GM19324 (cell line): ENCODE data around the gene RND1.
A peak's percentile ranks its signal among the peaks of the same experiment; 100 is the strongest.
"Not testable (repeated sequence)": the region's sequence is repeated elsewhere in the genome, so short reads cannot be mapped to it uniquely, and the experiment has no call there.

Experiments
- ATAC-seq: cut with Tn5 transposase; IDR thresholded peaks from one replicate; pipeline ENCODE4 v1.9.1; 2021; ENCODE audit warnings: mild to moderate bottlenecking, moderate library complexity; ENCODE audit not compliant: unreplicated experiment, low FRiP score

Gene RND1

GRCh38 chr12:48869191-48869590 is 3.5 kb upstream of the RND1 start:
- no peak for ATAC-seq

DNA sequence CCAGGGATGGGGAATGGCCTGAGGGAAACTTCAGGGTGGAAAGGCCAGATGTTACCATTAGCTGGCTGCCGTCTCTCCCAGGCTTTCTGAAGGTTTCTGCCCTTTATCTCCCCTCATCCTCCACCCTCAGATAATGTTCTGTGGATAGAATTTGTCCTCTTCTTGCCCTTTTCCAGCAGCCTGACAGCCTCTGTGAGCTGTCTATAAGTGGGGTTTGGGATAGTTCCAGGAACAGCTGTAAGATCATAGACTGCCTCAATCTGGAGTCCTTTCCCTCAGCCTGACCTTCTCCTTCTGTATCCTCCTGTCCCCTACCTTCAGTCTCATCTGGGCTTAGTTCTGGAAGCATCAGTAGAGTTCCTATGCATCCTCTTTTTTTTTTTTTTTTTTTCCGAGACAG is 2.8 kb upstream of the RND1 start:
- ATAC-seq, result no peak

DNA sequence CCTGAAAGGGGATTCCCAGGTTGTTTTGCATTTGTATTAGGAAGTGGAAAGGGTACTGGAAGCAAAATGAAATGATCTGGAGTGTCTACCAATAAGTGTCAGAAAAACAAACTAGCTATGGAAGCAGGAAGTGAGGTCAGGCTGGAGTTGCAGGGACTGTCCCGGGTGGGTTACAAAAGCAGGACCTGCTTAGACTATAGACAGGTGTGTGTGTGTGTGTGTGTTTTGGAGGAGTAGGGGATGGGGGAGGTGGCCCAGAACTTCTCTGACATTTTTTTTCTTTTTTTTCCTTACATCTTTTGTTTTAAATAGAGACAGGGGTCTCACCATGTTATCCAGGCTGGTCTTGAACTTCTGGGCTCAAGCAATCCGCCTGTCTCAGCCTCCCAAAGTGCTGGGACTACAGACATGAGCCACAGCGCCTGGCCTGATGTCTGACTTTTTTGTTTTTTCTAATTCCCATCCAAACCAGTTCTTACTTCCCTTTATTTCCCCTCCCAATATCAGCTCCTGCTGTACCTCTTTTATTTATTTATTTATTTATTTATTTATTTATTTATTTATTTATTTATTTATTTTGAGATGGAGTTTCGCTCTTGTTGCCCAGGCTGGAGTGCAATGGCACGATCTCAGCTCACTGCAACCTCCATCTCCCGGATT is 512 bp upstream of the RND1 start:
- no peak for ATAC-seq

DNA sequence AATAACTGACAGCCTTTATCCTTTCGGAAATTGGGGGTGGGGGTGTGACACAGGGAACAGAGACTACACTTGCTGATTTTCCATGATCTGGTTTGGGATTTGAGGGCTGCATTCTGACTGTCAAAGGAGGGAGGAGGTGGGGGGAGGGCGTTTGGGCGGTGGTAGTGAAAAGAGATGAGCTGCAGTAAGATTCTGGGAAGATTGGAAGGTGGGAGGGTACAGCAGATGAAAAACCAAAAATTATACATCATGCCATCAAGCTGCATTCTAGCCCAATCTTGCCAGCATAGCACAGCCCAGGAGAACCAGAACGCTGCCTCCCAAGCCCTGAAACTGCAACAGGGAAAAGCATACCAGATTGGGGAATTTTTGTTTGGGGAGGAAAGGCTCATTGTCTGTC is 2.4 kb downstream of the RND1 start:
- ATAC-seq, result no peak

DNA sequence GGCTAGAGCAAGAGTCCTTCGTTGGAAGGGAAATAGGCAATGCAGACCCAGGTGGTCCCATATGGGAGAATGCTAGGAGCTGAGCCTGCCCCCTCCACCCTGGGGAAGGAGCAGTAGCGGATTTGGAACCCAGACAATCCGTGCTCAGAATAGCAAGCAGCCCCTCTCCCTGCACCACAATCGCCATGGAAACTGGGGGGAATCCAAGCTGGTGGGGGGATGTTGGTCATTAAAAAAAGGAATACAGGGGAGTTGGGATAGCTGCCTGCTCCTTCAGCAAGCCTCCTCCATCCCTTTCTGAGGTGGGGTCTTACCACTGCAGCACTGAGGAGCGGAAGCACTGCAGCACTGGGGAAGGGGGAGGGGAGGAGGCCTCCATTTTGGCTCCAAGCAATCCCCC is 2.9 kb downstream of the RND1 start:
- no peak for ATAC-seq

DNA sequence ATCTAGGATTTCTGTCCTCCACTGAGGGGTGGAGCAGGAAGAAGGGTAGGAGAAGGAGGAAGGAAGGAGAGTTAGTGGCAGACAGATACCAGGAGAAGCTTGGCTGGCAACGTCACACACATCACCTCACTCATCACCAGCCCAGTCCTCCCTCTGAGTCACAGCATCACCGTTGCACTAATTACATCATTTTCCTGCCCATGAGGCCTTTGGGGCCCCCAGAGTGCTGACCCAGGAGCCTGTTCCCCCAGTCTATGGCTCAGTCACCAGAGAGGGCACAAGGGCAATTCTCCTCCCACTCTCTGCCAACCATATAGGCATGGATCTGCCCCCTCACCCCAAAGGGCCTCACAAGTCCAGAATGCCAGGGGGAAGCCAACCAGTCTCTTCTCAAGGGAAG is 4.6 kb downstream of the RND1 start:
- ATAC-seq, result no peak

- not testable (repeated sequence) for ATAC-seq
Measured at GRCh38 chr12:48860236-48860635, 5.4 kb downstream of the RND1 start.

DNA sequence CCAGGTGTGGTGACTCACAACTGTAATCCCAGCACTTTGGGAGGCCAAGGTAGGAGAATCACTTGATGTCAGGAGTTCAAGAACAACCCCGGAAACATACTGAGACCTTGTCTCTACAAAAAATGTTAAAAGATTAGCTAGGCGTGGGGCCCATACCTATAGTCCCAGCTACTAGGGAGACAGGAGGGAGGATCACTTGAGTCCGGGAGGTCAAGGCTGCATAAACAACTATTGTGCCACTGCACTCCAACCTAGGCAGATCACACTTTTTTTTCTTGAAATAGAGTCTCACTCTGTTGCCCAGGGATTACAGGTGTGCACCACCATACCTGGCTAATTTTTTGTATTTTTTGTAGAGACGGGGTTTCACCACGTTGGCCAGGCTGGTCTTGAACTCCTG is 6.1 kb downstream of the RND1 start:
- no peak for ATAC-seq

GRCh38 chr12:48858043-48858442 is 7.6 kb downstream of the RND1 start:
- no peak for ATAC-seq

- no peak for ATAC-seq
Measured at GRCh38 chr12:48857278-48857994, 8.2 kb downstream of the RND1 start.

DNA sequence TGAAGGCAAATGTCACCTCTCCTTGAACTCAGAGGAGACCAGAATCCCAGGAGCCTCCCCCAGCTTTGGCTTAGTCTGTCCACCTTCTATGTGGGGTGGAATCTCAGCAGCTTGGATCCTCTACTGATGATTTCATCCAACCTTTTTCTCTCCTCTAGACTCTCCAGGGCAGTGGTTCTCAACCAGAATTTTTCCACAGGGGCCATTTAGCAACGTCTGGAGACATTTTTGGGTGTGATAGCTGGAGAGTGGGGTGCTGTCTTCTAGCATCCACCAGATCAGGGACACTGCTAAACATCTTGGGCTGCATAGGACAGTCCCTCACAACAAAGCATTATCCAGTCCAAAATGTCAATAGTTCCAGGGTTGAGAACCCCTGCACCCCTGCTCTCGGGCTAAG is 9.3 kb downstream of the RND1 start:
- ATAC-seq, result no peak

DNA sequence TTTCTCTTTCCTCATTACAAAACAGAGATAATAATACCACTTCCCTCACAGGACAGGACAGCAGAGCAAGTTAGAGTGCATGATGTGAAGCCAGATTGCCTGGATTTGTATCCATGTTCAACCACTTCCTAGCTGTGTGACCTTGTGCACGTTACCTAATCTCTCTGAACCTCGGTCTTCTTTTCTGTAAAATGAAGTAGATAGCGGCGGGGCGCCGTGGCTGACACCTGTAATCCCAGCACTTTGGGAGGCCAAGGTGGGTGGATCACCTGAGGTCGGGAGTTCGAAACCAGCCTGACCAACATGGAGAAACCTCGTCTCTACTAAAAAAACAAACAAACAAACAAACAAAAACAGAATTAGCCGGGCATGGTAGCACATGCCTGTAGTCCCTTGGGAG is 10.7 kb downstream of the RND1 start:
- not testable (repeated sequence) for ATAC-seq

DNA sequence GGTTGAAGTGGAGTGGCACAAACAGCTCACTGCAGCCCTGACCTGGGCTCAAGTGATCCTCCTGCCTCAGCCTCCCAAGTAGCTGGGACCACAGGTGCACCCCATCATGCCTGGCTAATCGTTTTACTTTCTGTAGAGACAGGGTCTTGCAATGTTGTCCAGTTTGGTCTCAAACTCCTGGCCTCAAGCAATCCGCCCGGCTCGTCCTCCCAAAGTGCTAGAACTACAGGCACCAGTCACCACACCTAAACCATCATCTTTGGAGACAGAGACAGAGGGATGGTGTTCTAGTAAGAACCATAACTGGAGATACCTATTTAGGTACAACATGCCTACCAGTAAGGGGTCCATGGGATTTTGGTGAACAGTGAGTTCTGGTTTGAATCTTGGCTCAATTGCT is 11.2 kb downstream of the RND1 start:
- no peak for ATAC-seq

- no peak for ATAC-seq
Measured at GRCh38 chr12:48852734-48853688, 12.7 kb downstream of the RND1 start.

DNA sequence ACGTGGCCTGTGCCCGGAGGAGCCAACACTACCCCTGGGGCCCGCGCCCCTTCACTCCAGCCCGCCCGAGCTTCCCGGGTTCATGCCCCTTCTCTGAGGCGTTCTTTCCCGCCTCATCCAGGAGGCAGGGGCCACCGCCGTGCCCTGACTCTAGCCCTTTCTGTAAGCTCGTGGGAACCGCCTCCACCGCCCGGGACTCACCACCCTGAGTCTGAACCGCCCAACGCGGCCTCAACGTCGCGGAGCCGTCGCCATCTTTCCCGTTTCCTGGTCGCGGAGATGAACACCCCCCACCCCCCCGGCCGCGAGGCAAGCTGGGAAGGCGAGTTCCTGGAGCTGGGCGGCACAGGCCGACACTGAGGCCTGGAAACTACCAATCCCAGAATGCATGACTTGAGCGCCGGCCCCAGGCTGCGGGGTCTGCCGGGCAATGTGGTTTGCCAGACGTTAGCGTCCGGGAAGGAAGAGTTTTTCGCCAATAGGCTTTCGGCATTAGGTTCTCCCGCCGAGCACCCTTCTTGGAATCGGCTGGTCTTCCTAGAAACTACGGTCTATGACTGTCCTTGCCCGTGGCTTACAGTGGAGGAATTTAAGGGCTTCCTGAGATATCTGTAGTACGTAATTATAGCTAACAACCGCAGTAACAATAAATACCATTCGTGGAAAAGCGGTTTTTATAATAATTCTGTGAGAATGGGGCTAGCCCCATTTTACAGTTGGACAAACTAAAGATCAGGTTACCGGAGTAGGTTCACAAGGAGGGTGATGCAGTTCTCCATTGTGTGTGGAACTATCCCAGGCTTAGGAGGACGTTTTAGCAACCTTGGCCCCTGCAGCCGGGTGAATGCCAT is 13.6 kb downstream of the RND1 start, which contains the start of gene DDX23:
Gene DDX23 (minus strand): TSS at position 281 of the 851 bp plus-strand sequence. CDS start 6,381 bp downstream, outside the sequence.
- peak; percentile 94 for ATAC-seq

DNA sequence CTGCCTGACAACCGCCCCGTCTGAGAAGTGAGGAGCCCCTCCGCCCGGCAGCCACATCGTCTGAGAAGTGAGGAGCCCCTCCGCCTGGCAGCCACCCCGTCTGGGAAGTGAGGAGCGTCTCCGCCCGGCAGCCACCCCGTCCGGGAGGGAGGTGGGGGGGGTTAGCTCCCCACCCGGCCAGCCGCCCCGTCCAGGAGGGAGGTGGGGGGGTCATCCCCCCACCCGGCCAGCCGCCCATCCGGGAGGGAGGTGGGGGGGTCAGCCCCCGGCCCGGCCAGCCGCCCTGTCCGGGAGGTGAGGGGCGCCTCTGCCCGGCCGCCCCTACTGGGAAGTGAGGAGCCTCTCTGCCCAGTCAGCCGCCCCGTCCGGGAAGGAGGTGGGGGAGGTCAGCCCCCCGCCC is 23.6 kb downstream of the RND1 start:
- not testable (repeated sequence) for ATAC-seq

DNA sequence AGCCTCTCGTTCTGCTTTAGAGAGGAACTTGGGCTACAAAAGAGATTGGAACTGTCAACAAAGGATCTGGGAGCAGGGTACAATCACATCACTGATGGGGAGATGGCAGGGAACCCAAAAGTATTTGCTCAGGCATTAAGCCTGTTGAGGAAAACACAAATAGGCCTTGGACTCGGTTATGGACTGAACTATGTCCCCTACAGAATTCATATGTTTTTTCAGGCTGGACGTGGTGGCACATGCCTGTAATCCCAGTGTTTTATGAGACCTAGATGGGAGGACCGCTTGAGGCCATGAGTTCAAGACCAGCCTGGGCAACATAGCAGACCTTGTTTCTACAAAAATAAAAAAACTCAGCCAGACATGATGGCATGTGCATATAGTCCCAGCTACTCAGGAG is 27.6 kb downstream of the RND1 start:
- no peak for ATAC-seq

- ATAC-seq, result no peak
Measured at GRCh38 chr12:48832321-48833060, 33.2 kb downstream of the RND1 start.

DNA sequence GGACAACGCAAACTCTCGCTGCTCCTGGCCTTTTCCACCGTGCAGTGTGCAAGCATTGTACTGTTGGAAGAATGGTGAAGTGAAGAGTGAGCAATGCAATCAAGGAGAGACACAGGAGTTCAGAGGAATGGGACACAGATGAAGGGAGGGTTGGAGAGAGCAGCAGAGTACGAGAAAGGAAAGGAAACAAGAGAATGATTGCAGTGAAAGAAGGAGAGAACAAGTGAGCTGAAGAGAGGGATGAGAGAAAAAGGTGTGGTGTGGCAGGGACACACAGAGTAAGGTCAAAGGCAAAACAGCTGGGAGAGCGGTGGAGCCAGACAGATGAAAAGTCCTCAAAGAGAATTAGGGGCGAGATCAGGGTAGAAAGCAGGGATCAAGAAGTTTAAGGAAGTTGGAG is 34.4 kb downstream of the RND1 start:
- no peak for ATAC-seq
